Effector memory CD4-positive, alpha-beta T cell (primary cell): ENCODE data around the gene GLIPR1L2.

Experiments
- DNase-seq, 3 donors: peaks; one replicate each; pipeline ENCODE4 v3.0.0-alpha.2; 2020
- H3K27ac ChIP-seq: 2 replicates; pipeline ENCODE4 v1.7.0; 2013; ENCODE audit warnings: mild to moderate bottlenecking, low read length, moderate library complexity; ENCODE audit not compliant: insufficient read depth, poor library complexity, severe bottlenecking
- H3K27me3 ChIP-seq: replicated peaks from 2 replicates; pipeline ENCODE4 v1.7.0; 2013; ENCODE audit warnings: mild to moderate bottlenecking, low read length; ENCODE audit not compliant: insufficient read depth, control insufficient read depth, poor library complexity, severe bottlenecking
- H3K36me3 ChIP-seq: 2 replicates; pipeline ENCODE4 v1.7.0; 2013; ENCODE audit warnings: mild to moderate bottlenecking, low read length, moderate library complexity; ENCODE audit not compliant: control insufficient read depth, insufficient read depth
- H3K4me1 ChIP-seq: 2 replicates; pipeline ENCODE4 v1.7.0; 2013; ENCODE audit warnings: low read length, mild to moderate bottlenecking; ENCODE audit not compliant: control insufficient read depth, insufficient read depth, poor library complexity, severe bottlenecking
- H3K4me3 ChIP-seq: 2 replicates; pipeline ENCODE4 v1.7.0; 2013; ENCODE audit warnings: low read length, low read depth, mild to moderate bottlenecking; ENCODE audit not compliant: insufficient read depth, poor library complexity, severe bottlenecking
- H3K9me3 ChIP-seq: 2 replicates; pipeline ENCODE4 v1.7.0; 2013; ENCODE audit warnings: mild to moderate bottlenecking, low read length, moderate library complexity; ENCODE audit not compliant: control insufficient read depth

Gene GLIPR1L2

GRCh38 chr12:75366629-75367028, 24.3 kb upstream of the GLIPR1L2 start:
- Histone ChIP-seq H3K4me3 (no peak overlapping the region), H3K9me3 (no peaks in the 10 kb centered on the region), H3K27ac (no peak overlapping the region), H3K4me1 (no peaks in the 10 kb centered on the region), H3K27me3 (no peaks in the 10 kb centered on the region), H3K36me3 (no peaks in the 10 kb centered on the region)
- DNase-seq, result no peak

GRCh38 chr12:75374971-75375370, 15.9 kb upstream of the GLIPR1L2 start:
- Histone ChIP-seq H3K9me3 (no peaks in the 10 kb centered on the region), H3K4me1 (no peaks in the 10 kb centered on the region), H3K27ac (no peak overlapping the region), H3K36me3 (no peaks in the 10 kb centered on the region), H3K27me3 (no peaks in the 10 kb centered on the region), H3K4me3 (no peak overlapping the region)
- DNase-seq, result no peak

- H3K36me3 ChIP-seq, result no peaks in the 10 kb centered on the region
- no peak overlapping the region for H3K4me3 ChIP-seq
- no peak for DNase-seq
- no peak overlapping the region for H3K27ac ChIP-seq
- H3K9me3 ChIP-seq, result no peaks in the 10 kb centered on the region
- no peaks in the 10 kb centered on the region for H3K27me3 ChIP-seq
- no peaks in the 10 kb centered on the region for H3K4me1 ChIP-seq
Measured at GRCh38 chr12:75378354-75378753, 12.5 kb upstream of the GLIPR1L2 start.

DNA sequence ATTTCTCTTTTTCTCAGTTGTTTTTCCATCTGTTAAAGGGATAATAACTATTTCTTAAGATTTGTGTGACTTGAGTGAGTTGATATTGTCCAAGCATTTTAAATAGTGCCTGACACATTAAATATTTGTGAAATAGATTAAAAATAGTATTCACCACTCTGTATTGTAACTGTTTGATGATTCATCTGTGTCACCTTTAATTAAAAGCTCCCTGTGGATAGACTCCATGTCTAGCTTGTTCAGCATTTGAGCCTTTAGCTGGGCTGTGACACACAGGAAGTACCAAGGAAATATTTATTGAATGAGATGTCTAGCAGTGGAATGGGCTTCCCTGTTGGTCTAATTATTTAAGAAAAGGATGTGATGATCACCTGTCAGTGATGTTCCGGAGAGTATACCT, 1.8 kb upstream of the GLIPR1L2 start:
- Histone ChIP-seq H3K9me3 (no peaks in the 10 kb centered on the region), H3K4me3 (no peak overlapping the region), H3K36me3 (no peaks in the 10 kb centered on the region), H3K4me1 (peaks cover 16% of the 10 kb centered on the region), H3K27ac (peak overlapping the region; percentile 33), H3K27me3 (no peaks in the 10 kb centered on the region)
- DNase-seq, result no peak

DNA sequence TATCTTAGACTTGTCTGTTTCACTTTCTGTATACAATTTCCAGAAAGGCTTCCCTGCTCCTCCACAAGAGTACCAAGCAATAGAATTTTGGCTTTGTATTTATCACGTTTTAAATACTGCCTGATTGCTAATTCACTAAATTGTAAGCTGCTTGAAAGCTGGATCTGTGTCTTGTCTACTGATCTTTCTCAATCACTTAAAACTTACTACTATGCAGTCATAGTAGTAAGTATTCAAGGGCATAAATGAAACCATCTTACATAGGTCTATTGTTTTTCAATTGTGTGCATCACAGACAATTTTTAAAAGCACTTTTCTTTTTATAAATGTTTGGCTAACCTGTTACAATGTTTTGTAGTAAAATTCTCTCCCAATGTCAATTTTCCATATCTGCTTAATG, 1.2 kb upstream of the GLIPR1L2 start:
- Histone ChIP-seq H3K9me3 (no peaks in the 10 kb centered on the region), H3K27me3 (no peaks in the 10 kb centered on the region), H3K4me1 (peaks cover 16% of the 10 kb centered on the region), H3K36me3 (no peaks in the 10 kb centered on the region), H3K4me3 (no peak overlapping the region), H3K27ac (no peak overlapping the region)
- no peak for DNase-seq

DNA sequence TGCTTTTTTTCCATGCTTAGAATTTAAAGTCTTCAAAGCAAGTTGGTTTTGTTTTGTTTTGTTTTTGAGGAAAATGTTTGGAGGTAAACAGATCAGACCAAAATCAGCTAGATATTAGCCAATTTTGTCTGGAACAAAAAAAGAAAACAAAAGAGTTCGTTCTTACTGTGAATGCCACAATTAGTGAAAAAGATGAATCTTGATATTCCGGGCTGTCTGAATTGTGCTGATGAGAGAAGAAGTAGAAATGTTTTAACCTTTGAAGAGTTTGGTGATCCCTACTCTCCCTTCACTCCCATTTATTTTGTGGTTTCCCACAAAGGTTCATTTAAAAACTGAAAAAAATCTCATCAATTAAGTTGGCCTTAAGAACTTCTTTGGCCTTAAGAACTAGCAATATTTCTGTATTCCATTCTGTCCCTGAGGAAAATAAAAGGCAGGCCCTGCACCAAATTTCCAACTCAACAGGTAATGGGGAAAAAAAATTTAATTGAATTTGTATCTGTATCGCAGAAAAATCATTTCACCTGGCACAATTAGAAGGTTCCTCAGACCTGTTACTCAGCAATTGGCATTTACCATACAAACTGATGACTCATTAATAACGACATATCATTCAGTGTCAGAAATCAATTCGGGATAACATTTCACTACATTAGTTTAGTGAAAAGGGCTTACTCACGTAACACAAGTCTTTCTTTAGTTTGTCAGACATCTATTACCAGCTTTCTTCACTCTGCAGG, 562 bp upstream of the GLIPR1L2 start:
- no peaks in the 10 kb centered on the region for H3K9me3 ChIP-seq
- H3K27ac ChIP-seq, result peak overlapping the region; percentile 86
- no peaks in the 10 kb centered on the region for H3K36me3 ChIP-seq
- DNase-seq, result no peak
- H3K27me3 ChIP-seq, result no peaks in the 10 kb centered on the region
- H3K4me3 ChIP-seq, result peak overlapping the region; percentile 67
- H3K4me1 ChIP-seq, result peaks cover 19% of the 10 kb centered on the region

- no peaks in the 10 kb centered on the region for H3K27me3 ChIP-seq
- H3K27ac ChIP-seq, result no peak overlapping the region
- DNase-seq, result no peak
- no peaks in the 10 kb centered on the region for H3K4me1 ChIP-seq
- H3K4me3 ChIP-seq, result no peak overlapping the region
- no peaks in the 10 kb centered on the region for H3K36me3 ChIP-seq
- no peaks in the 10 kb centered on the region for H3K9me3 ChIP-seq
Measured at GRCh38 chr12:75404231-75404630, 13.3 kb downstream of the GLIPR1L2 start.

- no peak for DNase-seq
- Histone ChIP-seq H3K9me3 (no peaks in the 10 kb centered on the region), H3K4me1 (no peaks in the 10 kb centered on the region), H3K4me3 (no peak overlapping the region), H3K27me3 (no peaks in the 10 kb centered on the region), H3K27ac (no peak overlapping the region), H3K36me3 (no peaks in the 10 kb centered on the region)
Measured at GRCh38 chr12:75407683-75408082, 16.8 kb downstream of the GLIPR1L2 start.

- Histone ChIP-seq H3K4me1 (no peaks in the 10 kb centered on the region), H3K27ac (no peak overlapping the region), H3K4me3 (no peak overlapping the region), H3K27me3 (no peaks in the 10 kb centered on the region), H3K36me3 (no peaks in the 10 kb centered on the region), H3K9me3 (no peaks in the 10 kb centered on the region)
- DNase-seq, result no peak
Measured at GRCh38 chr12:75409830-75410229, 18.9 kb downstream of the GLIPR1L2 start.

GRCh38 chr12:75414671-75415070, 23.8 kb downstream of the GLIPR1L2 start:
- no peaks in the 10 kb centered on the region for H3K36me3 ChIP-seq
- no peak for DNase-seq
- no peak overlapping the region for H3K27ac ChIP-seq
- no peak overlapping the region for H3K4me3 ChIP-seq
- no peaks in the 10 kb centered on the region for H3K9me3 ChIP-seq
- H3K27me3 ChIP-seq, result no peaks in the 10 kb centered on the region
- no peaks in the 10 kb centered on the region for H3K4me1 ChIP-seq
